ENCODE data around the gene MARCKSL1. TPM values are rescaled to one million over a fixed set of nuclear protein-coding genes. Genes with fewer than 3 reads are reported as not detected.
A peak's percentile ranks its signal among the peaks of the same experiment; 100 is the strongest.

MARCKSL1 gene
- total and polyA plus RNA-seq, 4 donors, result 28.4 to 78.4 (median 39.5) TPM

DNA sequence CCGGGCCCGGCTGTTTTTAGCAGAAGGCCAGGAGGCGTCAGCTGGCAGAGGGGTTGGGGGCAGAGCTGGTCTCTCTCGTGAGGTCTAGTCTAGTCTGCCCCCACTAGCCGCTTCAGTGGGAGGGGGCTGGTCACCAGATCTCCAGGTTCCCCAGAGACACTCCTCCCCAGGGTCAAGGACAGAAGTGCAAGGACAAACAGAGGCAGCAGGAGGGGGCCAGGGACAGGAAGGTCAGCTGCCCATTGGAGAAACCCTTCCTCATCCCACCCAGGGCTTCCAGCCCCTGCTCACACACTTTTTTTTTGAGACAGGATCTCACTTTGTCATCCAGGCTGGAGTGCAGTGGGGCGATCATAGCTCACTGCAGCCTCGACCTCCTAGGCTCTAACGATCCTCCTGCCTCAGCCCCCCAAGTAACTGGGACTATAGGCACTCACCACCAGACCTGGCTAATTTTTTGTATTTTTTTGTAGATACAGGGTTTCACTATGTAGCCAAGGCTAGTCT is 16.3 kb upstream of the MARCKSL1 start:
- H3K9ac ChIP-seq (ENCODE audit: insufficient read depth in 1 of 2, low read length in 2 of 2), result peak overlapping the region; percentile 63 to 73
- peaks cover 0 to 1% (median 0%) of the 10 kb centered on the region in 4 donors for H3K36me3 ChIP-seq (ENCODE audit: control insufficient read depth in 4 of 4, insufficient read depth in 4 of 4, low read length in 4 of 4)
- TF ChIP-seq, protein P1, sequence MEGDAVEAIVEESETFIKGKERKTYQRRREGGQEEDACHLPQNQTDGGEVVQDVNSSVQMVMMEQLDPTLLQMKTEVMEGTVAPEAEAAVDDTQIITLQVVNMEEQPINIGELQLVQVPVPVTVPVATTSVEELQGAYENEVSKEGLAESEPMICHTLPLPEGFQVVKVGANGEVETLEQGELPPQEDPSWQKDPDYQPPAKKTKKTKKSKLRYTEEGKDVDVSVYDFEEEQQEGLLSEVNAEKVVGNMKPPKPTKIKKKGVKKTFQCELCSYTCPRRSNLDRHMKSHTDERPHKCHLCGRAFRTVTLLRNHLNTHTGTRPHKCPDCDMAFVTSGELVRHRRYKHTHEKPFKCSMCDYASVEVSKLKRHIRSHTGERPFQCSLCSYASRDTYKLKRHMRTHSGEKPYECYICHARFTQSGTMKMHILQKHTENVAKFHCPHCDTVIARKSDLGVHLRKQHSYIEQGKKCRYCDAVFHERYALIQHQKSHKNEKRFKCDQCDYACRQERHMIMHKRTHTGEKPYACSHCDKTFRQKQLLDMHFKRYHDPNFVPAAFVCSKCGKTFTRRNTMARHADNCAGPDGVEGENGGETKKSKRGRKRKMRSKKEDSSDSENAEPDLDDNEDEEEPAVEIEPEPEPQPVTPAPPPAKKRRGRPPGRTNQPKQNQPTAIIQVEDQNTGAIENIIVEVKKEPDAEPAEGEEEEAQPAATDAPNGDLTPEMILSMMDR (IDR thresholded peaks at IDR 0.05; ENCODE audit: control extremely low read depth, extremely low read depth), result no peak
- no peaks in the 10 kb centered on the region for H3K9me3 ChIP-seq (ENCODE audit: control insufficient read depth in 4 of 4, insufficient read depth in 3 of 4, low read length in 3 of 4)
- no peaks in the 10 kb centered on the region for H3K27me3 ChIP-seq (ENCODE audit: control insufficient read depth in 3 of 3, insufficient read depth in 3 of 3, low read length in 2 of 3)
- H3K27ac ChIP-seq (ENCODE audit: low read depth in 1 of 2, low read length in 1 of 2), result peak overlapping the region; percentile 89 to 95
- peaks cover 13 to 36% (median 20%) of the 10 kb centered on the region in 5 donors for H3K4me1 ChIP-seq (ENCODE audit: control insufficient read depth in 5 of 5, insufficient read depth in 5 of 5, low read length in 5 of 5)
- no peak for ATAC-seq (ENCODE audit: insufficient read depth, low FRiP score)
- DNase-seq, result no peak
- WGBS, 2 donors, result 47 to 70% methylated on average over 8 of the region's 8 CpGs
- H3K4me3 ChIP-seq, result peak overlapping the region; percentile 52

- peak overlapping the region; percentile 52 for H3K4me3 ChIP-seq
- TF ChIP-seq, protein P1 (IDR thresholded peaks at IDR 0.05; ENCODE audit: control extremely low read depth, extremely low read depth), result no peak
- peak overlapping the region; percentile 89 to 95 for H3K27ac ChIP-seq (ENCODE audit: low read depth in 1 of 2, low read length in 1 of 2)
- DNase-seq (peak; percentile 97 to 98 (median 97)), ATAC-seq (ENCODE audit: insufficient read depth, low FRiP score) (peak; percentile 96)
- no peaks in the 10 kb centered on the region for H3K27me3 ChIP-seq (ENCODE audit: control insufficient read depth in 3 of 3, insufficient read depth in 3 of 3, low read length in 2 of 3)
- H3K9ac ChIP-seq (ENCODE audit: insufficient read depth in 1 of 2, low read length in 2 of 2), result peak overlapping the region; percentile 63 to 73
- WGBS, 2 donors, result 3% methylated on average over 51 to 74 of the region's 75 CpGs
- H3K9me3 ChIP-seq (ENCODE audit: control insufficient read depth in 4 of 4, insufficient read depth in 3 of 4, low read length in 3 of 4), result no peaks in the 10 kb centered on the region
- H3K36me3 ChIP-seq (ENCODE audit: control insufficient read depth in 4 of 4, insufficient read depth in 4 of 4, low read length in 4 of 4), result peaks cover 0 to 1% (median 0%) of the 10 kb centered on the region in 4 donors
- H3K4me1 ChIP-seq (ENCODE audit: control insufficient read depth in 5 of 5, insufficient read depth in 5 of 5, low read length in 5 of 5), result peaks cover 13 to 36% (median 20%) of the 10 kb centered on the region in 5 donors
Measured at GRCh38 chr1:32351399-32352238, 15.6 kb upstream of the MARCKSL1 start.

DNA sequence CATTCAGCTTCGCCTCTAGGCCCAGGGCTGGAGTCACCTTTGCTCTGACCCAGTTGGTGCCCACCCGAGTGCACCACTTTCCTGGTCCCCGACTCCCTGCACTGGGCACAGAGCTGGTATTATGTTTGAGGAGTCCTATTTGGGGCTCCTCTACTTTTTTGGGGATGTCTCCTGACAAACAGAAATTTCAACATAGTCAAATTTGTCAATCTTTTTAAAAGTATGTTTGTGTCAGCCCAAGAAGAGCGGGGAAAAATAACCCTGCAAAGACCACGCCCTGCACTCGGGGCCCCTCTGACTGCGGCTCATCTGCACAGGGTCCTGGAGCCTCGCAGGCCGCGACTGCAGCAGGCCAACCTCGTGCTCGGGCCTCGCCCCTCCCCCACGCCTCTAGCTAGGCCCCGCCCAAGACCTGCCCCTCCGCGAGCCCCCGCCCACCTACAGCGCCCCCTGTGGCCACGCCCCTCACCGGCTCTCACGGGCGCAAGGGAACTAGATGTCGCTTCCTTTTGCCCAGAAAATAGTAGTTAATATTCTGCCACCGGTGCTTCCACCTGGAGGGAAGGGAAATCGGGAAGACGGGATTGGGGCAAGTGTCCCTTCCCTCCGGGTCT is 14.9 kb upstream of the MARCKSL1 start:
- WGBS, 2 donors, result 19 to 20% methylated on average over 26 to 28 of the region's 28 CpGs

More for the DNA sequence above, 14.9 kb upstream of the MARCKSL1 start:
- no peaks in the 10 kb centered on the region for H3K27me3 ChIP-seq (ENCODE audit: control insufficient read depth in 3 of 3, insufficient read depth in 3 of 3, low read length in 2 of 3)
- no peaks in the 10 kb centered on the region for H3K9me3 ChIP-seq (ENCODE audit: control insufficient read depth in 4 of 4, insufficient read depth in 3 of 4, low read length in 3 of 4)
- peak; percentile 66 for ATAC-seq (ENCODE audit: insufficient read depth, low FRiP score)
- TF ChIP-seq, protein P1 (IDR thresholded peaks at IDR 0.05; ENCODE audit: control extremely low read depth, extremely low read depth), result peak; percentile 12
- no peak for DNase-seq
- no peak overlapping the region for H3K9ac ChIP-seq (ENCODE audit: insufficient read depth in 1 of 2, low read length in 2 of 2)
- no peak overlapping the region for H3K4me3 ChIP-seq
- peaks cover 13 to 36% (median 20%) of the 10 kb centered on the region in 5 donors for H3K4me1 ChIP-seq (ENCODE audit: control insufficient read depth in 5 of 5, insufficient read depth in 5 of 5, low read length in 5 of 5)
- H3K27ac ChIP-seq (ENCODE audit: low read depth in 1 of 2, low read length in 1 of 2), result peak overlapping the region; percentile 68 to 83
- peaks cover 0 to 1% (median 0%) of the 10 kb centered on the region in 4 donors for H3K36me3 ChIP-seq (ENCODE audit: control insufficient read depth in 4 of 4, insufficient read depth in 4 of 4, low read length in 4 of 4)

All from lung (tissue), 12 donors.